ENCODE measurements around the gene TRIM7.
"Not testable (repeated sequence)": the region's sequence is repeated elsewhere in the genome, so short reads cannot be mapped to it uniquely, and the experiment has no call there.

The TRIM7 gene

DNA sequence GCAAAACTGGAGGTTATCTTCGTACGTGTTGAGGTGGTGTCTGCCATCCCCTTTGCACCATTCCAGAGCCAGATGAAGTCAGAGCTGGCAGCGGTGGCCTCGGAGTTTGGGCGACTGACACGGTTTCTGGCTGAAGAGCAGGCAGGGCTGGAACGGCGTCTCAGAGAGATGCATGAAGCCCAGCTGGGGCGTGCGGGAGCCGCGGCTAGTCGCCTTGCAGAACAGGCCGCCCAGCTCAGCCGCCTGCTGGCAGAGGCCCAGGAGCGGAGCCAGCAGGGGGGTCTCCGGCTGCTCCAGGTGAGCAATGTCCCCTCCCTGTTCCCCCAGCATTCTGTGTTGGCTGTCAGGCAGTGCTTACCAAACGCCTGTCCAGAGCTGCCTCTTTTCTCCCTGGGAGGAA is 27.6 kb upstream of the TRIM7 start:
- no peak for DNase-seq

GRCh38 chr5:181231432-181231831 is 26.4 kb upstream of the TRIM7 start:
- no peak for DNase-seq

GRCh38 chr5:181230551-181230950 is 25.6 kb upstream of the TRIM7 start:
- no peak for DNase-seq

- DNase-seq = no peak
Observed at GRCh38 chr5:181229996-181230395, 25.0 kb upstream of the TRIM7 start.

DNA sequence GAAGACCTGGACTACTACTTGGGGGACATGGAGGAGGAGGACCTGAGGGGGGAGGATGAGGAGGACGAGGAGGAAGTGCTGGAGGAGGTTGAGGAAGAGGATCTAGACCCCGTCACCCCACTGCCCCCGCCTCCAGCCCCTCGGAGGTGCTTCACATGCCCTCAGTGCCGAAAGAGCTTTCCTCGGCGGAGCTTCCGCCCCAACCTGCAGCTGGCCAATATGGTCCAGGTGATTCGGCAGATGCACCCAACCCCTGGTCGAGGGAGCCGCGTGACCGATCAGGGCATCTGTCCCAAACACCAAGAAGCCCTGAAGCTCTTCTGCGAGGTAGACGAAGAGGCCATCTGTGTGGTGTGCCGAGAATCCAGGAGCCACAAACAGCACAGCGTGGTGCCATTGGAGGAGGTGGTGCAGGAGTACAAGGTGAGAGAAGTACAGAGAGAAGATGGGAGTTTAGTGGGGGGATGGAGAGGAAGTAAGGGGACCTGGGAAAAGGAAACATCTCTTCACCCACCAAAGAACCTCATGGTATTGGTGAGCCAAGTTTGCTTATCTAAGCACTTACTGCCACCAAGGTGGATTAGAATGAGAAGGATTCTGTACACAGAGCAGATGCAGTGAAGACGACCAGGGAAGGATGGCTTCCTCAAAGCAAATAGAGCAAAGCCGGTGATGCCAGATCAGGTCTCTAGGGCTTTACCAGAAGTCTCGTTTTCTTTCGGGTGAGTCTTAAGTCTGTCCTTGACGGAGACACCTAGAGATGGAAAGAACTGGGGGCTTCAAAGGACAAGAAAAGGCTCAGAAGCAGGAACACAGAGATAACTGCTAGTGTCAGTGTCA is 19.6 kb upstream of the TRIM7 start:
- no peak for DNase-seq

DNA sequence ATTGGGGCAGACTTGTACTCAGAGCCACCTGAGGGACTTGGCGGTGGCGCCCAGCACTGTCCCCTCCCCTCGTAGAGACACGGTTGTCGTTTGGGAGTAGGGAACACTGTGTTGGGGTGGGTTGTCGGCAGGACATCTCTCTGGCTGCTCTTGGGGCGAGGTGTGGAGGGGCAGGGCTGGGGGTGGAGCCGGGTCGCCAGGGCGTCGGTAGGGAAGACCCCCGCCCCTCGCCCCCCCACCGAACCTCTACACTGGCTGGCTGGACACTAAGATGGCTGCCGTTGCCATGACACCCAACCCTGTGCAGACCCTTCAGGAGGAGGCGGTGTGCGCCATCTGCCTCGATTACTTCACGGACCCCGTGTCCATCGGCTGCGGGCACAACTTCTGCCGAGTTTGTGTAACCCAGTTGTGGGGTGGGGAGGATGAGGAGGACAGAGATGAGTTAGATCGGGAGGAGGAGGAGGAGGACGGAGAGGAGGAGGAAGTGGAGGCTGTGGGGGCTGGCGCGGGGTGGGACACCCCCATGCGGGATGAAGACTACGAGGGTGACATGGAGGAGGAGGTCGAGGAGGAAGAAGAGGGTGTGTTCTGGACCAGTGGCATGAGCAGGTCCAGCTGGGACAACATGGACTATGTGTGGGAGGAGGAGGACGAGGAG is 18.9 kb upstream of the TRIM7 start:
- no peak for DNase-seq

- no peak for DNase-seq
Observed at GRCh38 chr5:181223058-181223728, 18.2 kb upstream of the TRIM7 start, which contains the start of gene TRIM41. Gene TRIM41 (plus strand): TSS chr5:181223281. CDS start chr5:181224000, 719 bp downstream.

- DNase-seq = no peak
Observed at GRCh38 chr5:181222630-181223057, 17.6 kb upstream of the TRIM7 start.

GRCh38 chr5:181221792-181222629 is 17.0 kb upstream of the TRIM7 start:
- DNase-seq = no peak

DNA sequence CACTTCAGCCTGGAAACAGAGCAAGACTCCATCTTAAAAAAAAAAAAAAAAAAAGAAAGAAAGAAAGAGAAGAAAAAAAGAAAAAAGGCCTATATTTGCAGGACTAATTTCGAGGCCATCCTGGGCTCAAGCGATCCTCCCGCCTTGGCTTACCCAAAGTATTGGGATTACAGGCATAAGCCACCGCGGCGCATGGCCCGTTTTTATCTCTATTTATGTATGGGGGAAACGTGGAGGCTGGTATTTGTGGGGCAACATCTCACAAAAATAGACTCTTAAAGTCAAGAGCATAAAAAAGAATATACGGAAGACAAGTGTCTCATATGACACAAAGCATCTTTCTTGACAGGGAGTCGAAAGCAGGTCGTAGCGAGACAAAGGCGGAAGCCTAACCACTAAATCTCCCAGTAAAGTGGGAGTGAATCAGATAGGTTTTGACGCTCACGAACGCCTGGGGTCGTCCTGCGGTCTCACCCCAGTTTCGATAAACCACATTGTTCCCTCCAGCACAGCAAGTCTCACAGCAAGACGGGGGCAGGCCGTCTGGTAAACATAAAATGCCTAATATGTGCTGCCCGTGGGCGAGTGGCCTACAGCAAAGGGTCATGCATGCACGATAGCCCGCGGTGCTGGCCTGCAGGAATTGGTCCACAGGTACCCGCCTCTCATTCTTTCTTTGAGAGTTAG is 16.3 kb upstream of the TRIM7 start:
- DNase-seq = no peak

DNA sequence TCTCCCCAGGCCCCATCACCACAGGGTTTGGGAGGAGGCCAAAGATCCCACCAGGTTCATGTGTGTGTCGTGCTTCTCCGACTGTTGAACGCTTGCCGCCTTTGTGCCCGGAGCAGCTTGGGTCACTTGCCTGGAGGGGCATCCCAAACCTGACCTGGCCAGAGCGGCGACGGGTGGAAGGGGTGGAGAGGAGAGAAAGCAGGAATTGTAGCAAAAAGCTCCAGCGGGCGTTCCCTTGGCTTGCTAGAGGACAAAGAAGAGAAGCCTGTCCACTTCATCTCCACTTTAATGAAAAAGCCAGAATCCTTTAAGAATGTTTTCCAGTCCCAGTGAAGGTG is 15.2 kb upstream of the TRIM7 start:
- DNase-seq = no peak

GRCh38 chr5:181219262-181220177 is 14.5 kb upstream of the TRIM7 start:
- no peak for DNase-seq

DNA sequence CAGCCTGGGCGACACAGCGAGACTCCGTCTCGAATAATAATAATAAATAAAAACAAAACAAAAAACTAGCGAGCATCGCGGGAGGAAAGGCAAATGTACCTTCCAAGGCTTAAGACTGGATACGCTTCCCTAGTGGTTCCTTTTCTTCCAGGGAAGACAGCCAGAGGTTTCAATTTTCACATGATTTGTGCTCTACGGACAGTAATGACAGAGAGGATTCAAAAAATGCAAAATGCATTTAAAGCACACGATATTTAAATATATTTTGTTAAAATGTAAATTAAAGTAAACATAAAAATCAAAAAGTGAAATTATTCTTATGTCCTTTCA is 13.8 kb upstream of the TRIM7 start:
- no peak for DNase-seq

DNA sequence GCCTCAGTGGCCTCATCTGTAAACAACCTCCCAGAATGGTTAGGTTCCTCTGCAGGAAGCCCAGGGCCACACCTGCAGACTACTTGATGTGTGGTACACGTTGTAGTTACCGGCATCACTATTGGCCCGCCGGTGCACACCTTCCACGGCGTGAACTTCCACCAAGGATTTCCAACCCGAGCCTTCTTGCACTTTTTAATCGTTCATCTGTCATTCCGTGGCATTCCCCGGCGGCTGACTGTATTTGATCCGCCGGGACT is 12.7 kb upstream of the TRIM7 start:
- DNase-seq = no peak

GRCh38 chr5:181217111-181217802 is 12.3 kb upstream of the TRIM7 start:
- DNase-seq = no peak

- no peak for DNase-seq
Observed at GRCh38 chr5:181215997-181216989, 11.3 kb upstream of the TRIM7 start.

- DNase-seq = not testable (repeated sequence)
Observed at GRCh38 chr5:181214249-181214648, 9.3 kb upstream of the TRIM7 start.

- no peak for DNase-seq
Observed at GRCh38 chr5:181212934-181213333, 7.9 kb upstream of the TRIM7 start.

GRCh38 chr5:181212080-181212479 is 7.1 kb upstream of the TRIM7 start:
- DNase-seq = no peak

GRCh38 chr5:181211208-181211607 is 6.2 kb upstream of the TRIM7 start:
- DNase-seq = no peak

Data from NCI-H2081 treated with DMSO at 0.1 percent for 48 hours (cell line).